ENCODE results near the gene SYNDIG1. TPM values are rescaled to one million over a fixed set of nuclear protein-coding genes. Genes with fewer than 3 reads are reported as not detected.
A peak's percentile ranks its signal among the peaks of the same experiment; 100 is the strongest.

Gene SYNDIG1
- total RNA-seq, 1 experiment from 2014 or later: 1.1 TPM

GRCh38 chr20:24653306-24653705 is 183.9 kb downstream of the SYNDIG1 start:
- peak; percentile 49 for DNase-seq (ENCODE audit: low read depth)

GRCh38 chr20:24654425-24654824 is 185.0 kb downstream of the SYNDIG1 start:
- no peak for DNase-seq (ENCODE audit: low read depth)

GRCh38 chr20:24656391-24656790 is 187.0 kb downstream of the SYNDIG1 start:
- DNase-seq (ENCODE audit: low read depth): no peak

- DNase-seq (ENCODE audit: low read depth): peak; percentile 12
Observed at GRCh38 chr20:24657196-24657595, 187.8 kb downstream of the SYNDIG1 start.

GRCh38 chr20:24657878-24658620 is 188.6 kb downstream of the SYNDIG1 start:
- no peak for DNase-seq (ENCODE audit: low read depth)

GRCh38 chr20:24658920-24659660 is 189.7 kb downstream of the SYNDIG1 start:
- DNase-seq (ENCODE audit: low read depth): no peak

- no peak for DNase-seq (ENCODE audit: low read depth)
Observed at GRCh38 chr20:24659835-24660234, 190.4 kb downstream of the SYNDIG1 start.

- DNase-seq (ENCODE audit: low read depth): no peak
Observed at GRCh38 chr20:24660651-24661050, 191.2 kb downstream of the SYNDIG1 start.

- no peak for DNase-seq (ENCODE audit: low read depth)
Observed at GRCh38 chr20:24661255-24661654, 191.8 kb downstream of the SYNDIG1 start.

- no peak for DNase-seq (ENCODE audit: low read depth)
Observed at GRCh38 chr20:24662322-24662721, 192.9 kb downstream of the SYNDIG1 start.

- no peak for DNase-seq (ENCODE audit: low read depth)
Observed at GRCh38 chr20:24662752-24663365, 193.4 kb downstream of the SYNDIG1 start.

- no peak for DNase-seq (ENCODE audit: low read depth)
Observed at GRCh38 chr20:24663496-24663895, 194.1 kb downstream of the SYNDIG1 start.

GRCh38 chr20:24664266-24664986 is 195.0 kb downstream of the SYNDIG1 start:
- DNase-seq (ENCODE audit: low read depth): no peak

- DNase-seq (ENCODE audit: low read depth): no peak
Observed at GRCh38 chr20:24665196-24665595, 195.8 kb downstream of the SYNDIG1 start.

- no peak for DNase-seq (ENCODE audit: low read depth)
Observed at GRCh38 chr20:24665741-24666191, 196.3 kb downstream of the SYNDIG1 start.

GRCh38 chr20:24667689-24668383 is 198.4 kb downstream of the SYNDIG1 start:
- no peak for DNase-seq (ENCODE audit: low read depth)

- no peak for DNase-seq (ENCODE audit: low read depth)
Observed at GRCh38 chr20:24668384-24668702, 198.9 kb downstream of the SYNDIG1 start.

- DNase-seq (ENCODE audit: low read depth): no peak
Observed at GRCh38 chr20:24668791-24669190, 199.4 kb downstream of the SYNDIG1 start.

GRCh38 chr20:24669701-24670100 is 200.3 kb downstream of the SYNDIG1 start:
- no peak for DNase-seq (ENCODE audit: low read depth)

GRCh38 chr20:24670341-24670872 is 201.0 kb downstream of the SYNDIG1 start:
- DNase-seq (ENCODE audit: low read depth): no peak

GRCh38 chr20:24670981-24671380 is 201.6 kb downstream of the SYNDIG1 start:
- DNase-seq (ENCODE audit: low read depth): no peak
